ENCODE measurements around the gene SIRT6.
"Not testable (repeated sequence)": the region's sequence is repeated elsewhere in the genome, so short reads cannot be mapped to it uniquely, and the experiment has no call there.

- TF ChIP-seq CEBPB (IDR thresholded peaks at IDR 0.05; ENCODE audit: borderline replicate concordance in 1 of 2, low read depth in 2 of 2, low read length in 2 of 2); RCOR1 (conservative IDR thresholded peaks at IDR 0.05; ENCODE audit: low read depth, low read length); POLR2A (IDR thresholded peaks at IDR 0.05; ENCODE audit: low read depth, low read length); RFX5 (IDR thresholded peaks at IDR 0.05; ENCODE audit: low read depth, low read length); BRCA1 (IDR thresholded peaks at IDR 0.05; ENCODE audit: low read depth, low read length); MTA3 (IDR thresholded peaks at IDR 0.05; ENCODE audit: borderline replicate concordance, low read length); ATF3 (IDR thresholded peaks at IDR 0.05; ENCODE audit: borderline replicate concordance, extremely low read depth, low read depth, low read length): not testable (repeated sequence)
These were observed 24.4 kb downstream of the SIRT6 start for GRCh38 chr19:4157971-4158370.
